ENCODE data around the gene CPN2.

The CPN2 gene

GRCh38 chr3:194294895-194295214, 56.3 kb downstream of the CPN2 start:
- no peak for DNase-seq (ENCODE audit: low read depth)

DNA sequence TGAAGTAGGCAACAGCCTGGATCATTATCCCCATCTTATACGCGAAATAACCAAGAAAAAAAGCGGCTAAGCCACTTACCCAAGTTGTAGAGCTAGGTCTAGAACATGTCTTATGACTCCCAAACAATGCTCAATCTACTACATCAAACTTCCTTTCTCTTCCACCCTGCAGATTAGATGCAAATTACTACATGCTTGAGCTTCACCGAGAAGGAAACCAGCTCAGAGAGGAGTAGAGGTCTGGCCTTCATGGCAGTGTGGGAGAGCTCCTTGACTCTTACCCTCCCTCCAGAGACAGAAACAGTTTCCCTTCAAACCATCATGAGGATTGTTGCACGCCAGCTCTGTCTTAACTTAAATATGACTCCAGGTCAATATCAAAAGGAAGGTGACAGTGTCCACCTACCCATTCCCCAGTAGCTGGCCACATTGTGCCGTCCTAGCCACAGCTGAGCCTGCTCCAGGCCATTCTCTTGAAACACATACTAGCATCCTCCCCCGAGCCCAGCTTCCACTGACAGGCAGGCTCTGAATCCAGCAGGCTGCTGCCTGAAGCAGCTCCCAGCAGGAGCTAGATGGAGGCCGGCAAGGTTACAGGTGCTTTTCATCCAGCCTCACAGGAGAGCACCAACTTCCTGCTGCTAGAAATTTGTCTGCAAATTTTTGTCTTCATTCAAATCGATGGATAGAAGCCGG, 56.8 kb downstream of the CPN2 start:
- DNase-seq (ENCODE audit: low read depth) = no peak

- DNase-seq (ENCODE audit: low read depth) = no peak
Measured at GRCh38 chr3:194293546-194294198, 57.5 kb downstream of the CPN2 start.

DNA sequence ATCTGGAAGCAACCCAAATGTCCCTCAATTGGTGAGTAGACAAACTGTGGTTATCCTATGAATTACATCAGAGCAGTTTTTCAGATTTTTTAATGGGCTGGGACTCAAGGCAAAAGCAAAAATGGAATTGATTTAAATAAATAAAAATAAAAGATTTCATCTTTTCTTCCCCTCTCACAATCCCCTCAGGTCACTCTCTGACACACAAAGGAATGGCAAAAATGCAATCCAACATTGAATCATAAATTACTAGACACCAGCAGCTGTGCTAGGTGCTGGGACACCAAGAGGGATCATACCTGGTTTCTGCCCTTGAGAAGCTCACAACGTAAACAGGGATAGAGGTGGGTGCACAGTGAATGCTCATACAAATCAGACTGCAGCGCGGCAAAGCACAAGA, 58.8 kb downstream of the CPN2 start:
- no peak for DNase-seq (ENCODE audit: low read depth)
